GM10847 (cell line): ENCODE results near the gene NXF1.
A peak's percentile ranks its signal among the peaks of the same experiment; 100 is the strongest.

Source experiments
- POLR2A ChIP-seq: IDR thresholded peaks from 2 replicates; pipeline ENCODE4 v1.6.1; 2011; ENCODE audit not compliant: insufficient read length; ENCODE audit errors: extremely low read depth

The NXF1 gene

GRCh38 chr11:62804310-62805075, 747 bp downstream of the NXF1 start:
- TF ChIP-seq POLR2A: no peak

- TF ChIP-seq POLR2A: no peak
Observed at GRCh38 chr11:62801071-62801470, 4.2 kb downstream of the NXF1 start.

- TF ChIP-seq POLR2A: no peak
Observed at GRCh38 chr11:62799486-62799885, 5.8 kb downstream of the NXF1 start.

GRCh38 chr11:62796281-62796680, 9.0 kb downstream of the NXF1 start:
- TF ChIP-seq POLR2A: no peak

GRCh38 chr11:62794201-62794775, 11.0 kb downstream of the NXF1 start:
- no peak for TF ChIP-seq POLR2A

- TF ChIP-seq POLR2A: no peak
Observed at GRCh38 chr11:62792202-62792575, 13.1 kb downstream of the NXF1 start.

- peak; percentile 89 for TF ChIP-seq POLR2A
Observed at GRCh38 chr11:62791501-62792201, 13.6 kb downstream of the NXF1 start, which contains the start of gene TMEM223. TMEM223 (minus strand) TSS chr11:62792006; CDS start chr11:62791994, 12 bp downstream.

GRCh38 chr11:62789576-62789975, 15.7 kb downstream of the NXF1 start:
- TF ChIP-seq POLR2A: no peak

GRCh38 chr11:62788991-62789390, 16.2 kb downstream of the NXF1 start:
- TF ChIP-seq POLR2A: no peak

GRCh38 chr11:62787005-62787759, 18.1 kb downstream of the NXF1 start, which contains the start of gene TMEM179B:
TMEM179B (plus strand) TSS chr11:62787402; CDS start chr11:62787432, 30 bp downstream.
- TF ChIP-seq POLR2A: peak; percentile 99

GRCh38 chr11:62786318-62787004, 18.8 kb downstream of the NXF1 start:
- TF ChIP-seq POLR2A: no peak

GRCh38 chr11:62782753-62783152, 22.5 kb downstream of the NXF1 start:
- TF ChIP-seq POLR2A: no peak

GRCh38 chr11:62778441-62778840, 26.8 kb downstream of the NXF1 start:
- TF ChIP-seq POLR2A: no peak

- no peak for TF ChIP-seq POLR2A
Observed at GRCh38 chr11:62777389-62777788, 27.9 kb downstream of the NXF1 start.

- TF ChIP-seq POLR2A: no peak
Observed at GRCh38 chr11:62775646-62776045, 29.6 kb downstream of the NXF1 start.

GRCh38 chr11:62774407-62774806, 30.8 kb downstream of the NXF1 start:
- no peak for TF ChIP-seq POLR2A
